Neural cell (in vitro differentiated cells): ENCODE data around the gene USP35. TPM values are rescaled to one million over a fixed set of nuclear protein-coding genes. Genes with fewer than 3 reads are reported as not detected.

Experiments used
- H2AFZ ChIP-seq: fragments of 200-600, 300-800 bp; sonication (generic), shearing (Covaris generic); 2 replicates; pipeline ENCODE4 v1.6.0; 2014; ENCODE audit warnings: low read depth, mild to moderate bottlenecking, antibody characterized with exemption, low read length, moderate library complexity
- H3F3A ChIP-seq: fragments of 200-600 bp; shearing (Covaris generic); 2 replicates; pipeline ENCODE4 v1.6.1; 2016; ENCODE audit warnings: mild to moderate bottlenecking, moderate library complexity, mixed read lengths, antibody characterized with exemption, low read length; ENCODE audit not compliant: insufficient read depth, poor library complexity, severe bottlenecking
- H3K27ac ChIP-seq: fragments of 200-600, 300-800 bp; sonication (generic), shearing (Covaris generic); 2 replicates; pipeline ENCODE4 v1.5.1; 2014; ENCODE audit warnings: mild to moderate bottlenecking, low read length, moderate library complexity
- H3K27me3 ChIP-seq: fragments of 300-800, 200-600 bp; sonication (generic), shearing (Covaris generic); 2 replicates; pipeline ENCODE4 v1.6.0; 2014; ENCODE audit warnings: mild to moderate bottlenecking, low read depth, low read length, moderate library complexity; ENCODE audit not compliant: insufficient read depth
- H3K36me3 ChIP-seq: fragments of 300-800, 200-600 bp; sonication (generic), shearing (Covaris generic); 2 replicates; pipeline ENCODE4 v1.5.1; 2014; ENCODE audit warnings: mild to moderate bottlenecking, antibody characterized with exemption, low read length, moderate library complexity; ENCODE audit not compliant: insufficient read depth
- H3K4me2 ChIP-seq: fragments of 300-800, 200-600 bp; sonication (generic), shearing (Covaris generic); 2 replicates; pipeline ENCODE4 v1.6.0; 2014; ENCODE audit warnings: mild to moderate bottlenecking, low read length
- H3K4me3 ChIP-seq: fragments of 300-800, 200-600 bp; sonication (generic), shearing (Covaris generic); 2 replicates; pipeline ENCODE4 v1.5.1; 2014; ENCODE audit warnings: mild to moderate bottlenecking, low read length, moderate library complexity
- H3K79me2 ChIP-seq: fragments of 200-600 bp; shearing (Covaris generic); replicated peaks from 2 replicates; pipeline ENCODE4 v1.6.0; 2014; ENCODE audit warnings: mild to moderate bottlenecking, low read length, moderate library complexity; ENCODE audit not compliant: insufficient read depth
- H3K9ac ChIP-seq: fragments of 300-800, 200-600 bp; sonication (generic), shearing (Covaris generic); 2 replicates; pipeline ENCODE4 v1.6.1; 2016; ENCODE audit warnings: mild to moderate bottlenecking, low read length, mixed read lengths
- H3K9me2 ChIP-seq: fragments of 200-600 bp; shearing (Covaris generic); 2 replicates; pipeline ENCODE4 v1.6.1; 2016; ENCODE audit warnings: mild to moderate bottlenecking, low read length, mixed read lengths; ENCODE audit not compliant: insufficient read depth
- H3K9me3 ChIP-seq: fragments of 200-600, 300-800 bp; sonication (generic), shearing (Covaris generic); 2 replicates; pipeline ENCODE4 v1.6.1; 2016; ENCODE audit warnings: mild to moderate bottlenecking, mixed run types, low read length, moderate library complexity, mixed read lengths
- H4K20me1 ChIP-seq: fragments of 200-600 bp; shearing (Covaris generic); 2 replicates; pipeline ENCODE4 v1.6.1; 2016; ENCODE audit warnings: mild to moderate bottlenecking, mixed run types; ENCODE audit not compliant: insufficient read depth
- EP300 ChIP-seq: fragments of 450-650 bp; conservative IDR thresholded peaks from 2 replicates; pipeline ENCODE4 v1.6.1; 2014; ENCODE audit warnings: antibody characterized with exemption, mild to moderate bottlenecking, moderate library complexity; ENCODE audit not compliant: poor library complexity, severe bottlenecking
- EZH2 ChIP-seq: fragments of 200-600, 300-800 bp; shearing (Covaris generic), sonication (generic); IDR thresholded peaks from 2 replicates; pipeline ENCODE4 v1.6.1; 2014; ENCODE audit warnings: antibody characterized with exemption, low read length, borderline replicate concordance, mild to moderate bottlenecking; ENCODE audit not compliant: insufficient read depth, poor library complexity, severe bottlenecking
- MXI1 ChIP-seq: fragments of 450-650 bp; conservative IDR thresholded peaks from 2 replicates; pipeline ENCODE4 v1.6.1; 2014; ENCODE audit warnings: antibody characterized with exemption, mild to moderate bottlenecking; ENCODE audit not compliant: poor library complexity, severe bottlenecking
- POLR2AphosphoS5 ChIP-seq: IDR thresholded peaks from 2 replicates; pipeline ENCODE4 v1.6.1; 2012
- RAD21 ChIP-seq: fragments of 450-650 bp; conservative IDR thresholded peaks from 2 replicates; pipeline ENCODE4 v1.6.1; 2014; ENCODE audit warnings: antibody characterized with exemption, mild to moderate bottlenecking, moderate library complexity
- SMC3 ChIP-seq: fragments of 450-650 bp; conservative IDR thresholded peaks from 2 replicates; pipeline ENCODE4 v1.6.1; 2014; ENCODE audit warnings: antibody characterized with exemption, mild to moderate bottlenecking, moderate library complexity; ENCODE audit not compliant: poor library complexity
- TAF1 ChIP-seq: IDR thresholded peaks from 2 replicates; pipeline ENCODE4 v1.6.1; 2012; ENCODE audit warnings: low read depth
- polyA plus RNA-seq: library from polyadenylated mRNA; depleted of rRNA; stranded (reverse); fragments of >200 nt; gene quantifications from 2 replicates; pipeline ENCODE4 v1.2.3, GENCODE V29; 2014
- TF ChIP-seq, protein P1 (sequence below): IDR thresholded peaks from 2 replicates; pipeline ENCODE4 v1.6.1; 2012; ENCODE audit warnings: borderline replicate concordance
- TF ChIP-seq, protein P2 (sequence below): fragments of 450-650 bp; IDR thresholded peaks from 2 replicates; pipeline ENCODE4 v1.5.1; 2014; ENCODE audit warnings: antibody characterized with exemption, mild to moderate bottlenecking, moderate library complexity; ENCODE audit not compliant: poor library complexity, severe bottlenecking

The USP35 gene
- polyA plus RNA-seq, 1 donor from 2014 or later, result 12.9 TPM

- H3K9me2 ChIP-seq, result no peaks in the 10 kb centered on the region
- H3K79me2 ChIP-seq, result no peaks in the 10 kb centered on the region
- H3K4me3 ChIP-seq, result no peak overlapping the region
- H3K4me2 ChIP-seq, result no peak overlapping the region
- H3F3A ChIP-seq, result no peaks in the 10 kb centered on the region
- H3K9ac ChIP-seq, result no peak overlapping the region
- no peak overlapping the region for H2AFZ ChIP-seq
- no peaks in the 10 kb centered on the region for H4K20me1 ChIP-seq
- H3K36me3 ChIP-seq, result no peaks in the 10 kb centered on the region
- no peaks in the 10 kb centered on the region for H3K9me3 ChIP-seq
- TF ChIP-seq SMC3, result no peak
- no peak overlapping the region for H3K27ac ChIP-seq
- H3K27me3 ChIP-seq, result no peaks in the 10 kb centered on the region
These were observed 62.5 kb downstream of the USP35 start for GRCh38 chr11:78251083-78251775.

DNA sequence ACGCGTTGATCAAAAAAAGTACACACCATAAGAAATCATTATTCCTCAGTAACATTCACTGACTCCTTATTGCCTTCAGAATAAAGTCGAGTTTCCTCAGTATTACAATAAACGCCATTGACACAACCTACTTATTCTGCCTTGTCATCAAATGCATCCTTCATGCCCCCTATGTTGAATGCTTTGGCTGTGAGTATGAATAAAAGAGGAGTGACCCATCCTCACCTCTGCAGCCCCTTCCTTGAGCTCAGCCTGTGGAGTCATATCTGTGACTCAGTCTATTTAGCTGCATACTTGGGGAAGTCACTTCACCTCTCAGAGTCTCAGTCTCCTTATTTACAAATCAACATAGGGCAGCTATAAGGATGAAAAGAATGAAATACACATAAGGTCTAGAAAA, 65.1 kb downstream of the USP35 start:
- H3K27me3 ChIP-seq, result no peaks in the 10 kb centered on the region
- no peak overlapping the region for H3K4me3 ChIP-seq
- H3F3A ChIP-seq, result no peaks in the 10 kb centered on the region
- H3K9me3 ChIP-seq, result no peaks in the 10 kb centered on the region
- no peak overlapping the region for H3K9ac ChIP-seq
- no peak overlapping the region for H2AFZ ChIP-seq
- H4K20me1 ChIP-seq, result no peaks in the 10 kb centered on the region
- no peaks in the 10 kb centered on the region for H3K36me3 ChIP-seq
- no peaks in the 10 kb centered on the region for H3K79me2 ChIP-seq
- H3K9me2 ChIP-seq, result no peaks in the 10 kb centered on the region
- no peak overlapping the region for H3K27ac ChIP-seq
- TF ChIP-seq EP300, result no peak
- TF ChIP-seq MXI1, result no peak
- no peak for TF ChIP-seq RAD21
- TF ChIP-seq TAF1, result no peak
- TF ChIP-seq, protein P1, sequence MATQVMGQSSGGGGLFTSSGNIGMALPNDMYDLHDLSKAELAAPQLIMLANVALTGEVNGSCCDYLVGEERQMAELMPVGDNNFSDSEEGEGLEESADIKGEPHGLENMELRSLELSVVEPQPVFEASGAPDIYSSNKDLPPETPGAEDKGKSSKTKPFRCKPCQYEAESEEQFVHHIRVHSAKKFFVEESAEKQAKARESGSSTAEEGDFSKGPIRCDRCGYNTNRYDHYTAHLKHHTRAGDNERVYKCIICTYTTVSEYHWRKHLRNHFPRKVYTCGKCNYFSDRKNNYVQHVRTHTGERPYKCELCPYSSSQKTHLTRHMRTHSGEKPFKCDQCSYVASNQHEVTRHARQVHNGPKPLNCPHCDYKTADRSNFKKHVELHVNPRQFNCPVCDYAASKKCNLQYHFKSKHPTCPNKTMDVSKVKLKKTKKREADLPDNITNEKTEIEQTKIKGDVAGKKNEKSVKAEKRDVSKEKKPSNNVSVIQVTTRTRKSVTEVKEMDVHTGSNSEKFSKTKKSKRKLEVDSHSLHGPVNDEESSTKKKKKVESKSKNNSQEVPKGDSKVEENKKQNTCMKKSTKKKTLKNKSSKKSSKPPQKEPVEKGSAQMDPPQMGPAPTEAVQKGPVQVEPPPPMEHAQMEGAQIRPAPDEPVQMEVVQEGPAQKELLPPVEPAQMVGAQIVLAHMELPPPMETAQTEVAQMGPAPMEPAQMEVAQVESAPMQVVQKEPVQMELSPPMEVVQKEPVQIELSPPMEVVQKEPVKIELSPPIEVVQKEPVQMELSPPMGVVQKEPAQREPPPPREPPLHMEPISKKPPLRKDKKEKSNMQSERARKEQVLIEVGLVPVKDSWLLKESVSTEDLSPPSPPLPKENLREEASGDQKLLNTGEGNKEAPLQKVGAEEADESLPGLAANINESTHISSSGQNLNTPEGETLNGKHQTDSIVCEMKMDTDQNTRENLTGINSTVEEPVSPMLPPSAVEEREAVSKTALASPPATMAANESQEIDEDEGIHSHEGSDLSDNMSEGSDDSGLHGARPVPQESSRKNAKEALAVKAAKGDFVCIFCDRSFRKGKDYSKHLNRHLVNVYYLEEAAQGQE, result no peak
- TF ChIP-seq SMC3, result no peak
- TF ChIP-seq, protein P2, sequence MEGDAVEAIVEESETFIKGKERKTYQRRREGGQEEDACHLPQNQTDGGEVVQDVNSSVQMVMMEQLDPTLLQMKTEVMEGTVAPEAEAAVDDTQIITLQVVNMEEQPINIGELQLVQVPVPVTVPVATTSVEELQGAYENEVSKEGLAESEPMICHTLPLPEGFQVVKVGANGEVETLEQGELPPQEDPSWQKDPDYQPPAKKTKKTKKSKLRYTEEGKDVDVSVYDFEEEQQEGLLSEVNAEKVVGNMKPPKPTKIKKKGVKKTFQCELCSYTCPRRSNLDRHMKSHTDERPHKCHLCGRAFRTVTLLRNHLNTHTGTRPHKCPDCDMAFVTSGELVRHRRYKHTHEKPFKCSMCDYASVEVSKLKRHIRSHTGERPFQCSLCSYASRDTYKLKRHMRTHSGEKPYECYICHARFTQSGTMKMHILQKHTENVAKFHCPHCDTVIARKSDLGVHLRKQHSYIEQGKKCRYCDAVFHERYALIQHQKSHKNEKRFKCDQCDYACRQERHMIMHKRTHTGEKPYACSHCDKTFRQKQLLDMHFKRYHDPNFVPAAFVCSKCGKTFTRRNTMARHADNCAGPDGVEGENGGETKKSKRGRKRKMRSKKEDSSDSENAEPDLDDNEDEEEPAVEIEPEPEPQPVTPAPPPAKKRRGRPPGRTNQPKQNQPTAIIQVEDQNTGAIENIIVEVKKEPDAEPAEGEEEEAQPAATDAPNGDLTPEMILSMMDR, result no peak
- no peak for TF ChIP-seq POLR2AphosphoS5
- no peak for TF ChIP-seq EZH2
- no peak overlapping the region for H3K4me2 ChIP-seq

DNA sequence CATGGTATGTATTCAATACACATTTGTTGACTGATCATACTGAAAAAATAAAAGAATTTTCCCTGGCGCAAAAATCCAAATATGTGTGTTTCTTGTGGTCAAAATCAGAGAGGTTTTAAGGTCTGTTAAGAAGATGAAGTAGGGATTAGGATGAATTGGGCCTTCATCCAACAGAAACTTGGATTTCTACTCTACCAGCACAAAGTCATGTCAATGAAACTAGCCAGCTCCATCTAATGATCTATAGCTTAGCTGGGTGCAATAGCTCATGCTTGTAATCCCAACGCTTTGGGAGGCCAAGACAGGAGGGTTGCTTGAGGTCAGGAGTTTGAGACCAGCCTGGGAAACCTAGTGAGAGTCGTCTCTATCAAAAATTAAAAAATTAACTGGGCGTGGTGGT, 65.5 kb downstream of the USP35 start:
- no peaks in the 10 kb centered on the region for H3K27me3 ChIP-seq
- H3K9me2 ChIP-seq, result no peaks in the 10 kb centered on the region
- H3K27ac ChIP-seq, result no peak overlapping the region
- H3K36me3 ChIP-seq, result no peaks in the 10 kb centered on the region
- H3K4me3 ChIP-seq, result no peak overlapping the region
- no peak overlapping the region for H3K4me2 ChIP-seq
- no peaks in the 10 kb centered on the region for H4K20me1 ChIP-seq
- H3K9ac ChIP-seq, result no peak overlapping the region
- H3F3A ChIP-seq, result no peaks in the 10 kb centered on the region
- no peak overlapping the region for H2AFZ ChIP-seq
- TF ChIP-seq RAD21 (no peak), POLR2AphosphoS5 (no peak), EZH2 (no peak), MXI1 (no peak), SMC3 (no peak), TAF1 (no peak), EP300 (no peak)
- TF ChIP-seq, protein P1, result no peak
- TF ChIP-seq, protein P2, result no peak
- H3K79me2 ChIP-seq, result no peaks in the 10 kb centered on the region
- H3K9me3 ChIP-seq, result no peaks in the 10 kb centered on the region
